HepG2 (cell line): ENCODE results near the gene OST4. TPM values are rescaled to one million over a fixed set of nuclear protein-coding genes. Genes with fewer than 3 reads are reported as not detected.

Experiments
- ELF4 ChIP-seq: sonication (generic); formaldehyde crosslinking; IDR thresholded peaks from 2 replicates; pipeline ENCODE4 v1.5.0; 2020; ENCODE audit warnings: missing genetic modification reagents, mild to moderate bottlenecking, moderate library complexity, borderline replicate concordance
- GZF1 ChIP-seq: sonication (generic); formaldehyde crosslinking; IDR thresholded peaks from 2 replicates; pipeline ENCODE4 v1.5.1; 2020; ENCODE audit warnings: mild to moderate bottlenecking, missing genetic modification reagents
- HNF4G ChIP-seq, 2 experiments: sonication (generic) in 1 of 2; formaldehyde crosslinking in 1 of 2; IDR thresholded peaks; 2 replicates each; pipeline versions ENCODE4 v1.4.0 to v1.6.1; 2011 to 2020; ENCODE audit warnings: borderline replicate concordance in 2 of 2, low read depth in 2 of 2, mild to moderate bottlenecking in 2 of 2, low read length in 1 of 2, missing genetic modification reagents in 1 of 2, moderate library complexity in 1 of 2
- HOXD1 ChIP-seq: sonication (generic); formaldehyde crosslinking; IDR thresholded peaks from 2 replicates; pipeline ENCODE4 v1.5.0; 2020; ENCODE audit warnings: missing genetic modification reagents
- MYC ChIP-seq: sonication (generic); formaldehyde crosslinking; IDR thresholded peaks from 2 replicates; pipeline ENCODE4 v1.9.0; 2021; ENCODE audit warnings: missing genetic modification reagents, borderline replicate concordance
- NCOA1 ChIP-seq: sonication (generic); formaldehyde crosslinking; IDR thresholded peaks from 2 replicates; pipeline ENCODE4 v1.9.0; 2021; ENCODE audit warnings: missing genetic modification reagents
- NR3C1 ChIP-seq: sonication (generic); formaldehyde crosslinking; IDR thresholded peaks from 2 replicates; pipeline ENCODE4 v1.4.0; 2020; ENCODE audit warnings: missing genetic modification reagents
- SOX5 ChIP-seq: IDR thresholded peaks from 2 replicates; pipeline ENCODE4 v1.6.1; 2016; ENCODE audit warnings: borderline replicate concordance
- TEAD3 ChIP-seq: optimal IDR thresholded peaks from 2 replicates; pipeline ENCODE3; 2016; ENCODE audit warnings: borderline replicate concordance
- ZNF547 ChIP-seq: sonication (generic); formaldehyde crosslinking; IDR thresholded peaks from 2 replicates; pipeline ENCODE4 v1.5.1; 2020; ENCODE audit warnings: mild to moderate bottlenecking, missing genetic modification reagents
- ZNF577 ChIP-seq: sonication (generic); formaldehyde crosslinking; IDR thresholded peaks from 2 replicates; pipeline ENCODE4 v1.4.0; 2020; ENCODE audit warnings: mild to moderate bottlenecking, low read depth, missing genetic modification reagents, borderline replicate concordance
- ZNF614 ChIP-seq: IDR thresholded peaks from 2 replicates; pipeline ENCODE4 v1.6.1; 2018; ENCODE audit warnings: missing biosample characterization, missing genetic modification reagents, inconsistent platforms, borderline replicate concordance
- ZNF773 ChIP-seq: sonication (generic); formaldehyde crosslinking; IDR thresholded peaks from 2 replicates; pipeline ENCODE4 v1.4.0; 2020; ENCODE audit warnings: missing genetic modification reagents, borderline replicate concordance
- polyA plus RNA-seq, 8 experiments: library from polyadenylated mRNA; depleted of rRNA in 3 of 8; stranded (reverse) in 7 of 8; unstranded in 1 of 8; fragments of >200 nt; fragmentation: Illumina TruSeq in 4 of 8; extraction: Trizol in 4 of 8; gene quantifications; 2 replicates each; pipeline versions ENCODE4 v1.2.1 to v1.2.3, GENCODE V29; 2011 to 2016; ENCODE audit warnings: low read depth in 4 of 8, missing spikeins in 1 of 8, mixed read lengths in 1 of 8; ENCODE audit not compliant: insufficient read depth in 1 of 8
- total RNA-seq, 5 experiments: library from RNA; depleted of rRNA; stranded (reverse); fragments of >200 nt; fragmentation: Illumina TruSeq; extraction: Trizol; gene quantifications; 2 replicates each; pipeline ENCODE4 v1.2.3, GENCODE V29; 2016; ENCODE audit warnings: low read depth in 1 of 5
- TF ChIP-seq, protein P1 (sequence below): sonication (generic); formaldehyde crosslinking; IDR thresholded peaks from 2 replicates; pipeline ENCODE4 v1.4.0; 2020; ENCODE audit warnings: missing genetic modification reagents
- TF ChIP-seq, protein P2 (sequence below): IDR thresholded peaks from 2 replicates; pipeline ENCODE4 v1.6.1; 2016; ENCODE audit warnings: mild to moderate bottlenecking, missing biosample characterization, missing genetic modification reagents
- TF ChIP-seq, protein P3 (sequence below): sonication (generic); formaldehyde crosslinking; IDR thresholded peaks from 2 replicates; pipeline ENCODE4 v1.9.0; 2022; ENCODE audit warnings: missing genetic modification reagents, mild to moderate bottlenecking, borderline replicate concordance
- TF ChIP-seq, protein P4 (sequence below): sonication (generic); formaldehyde crosslinking; IDR thresholded peaks from 2 replicates; pipeline ENCODE4 v1.5.0; 2020; ENCODE audit warnings: missing genetic modification reagents, mild to moderate bottlenecking, borderline replicate concordance

The OST4 gene
- total and polyA plus RNA-seq, 2 of the 13 experiments (the other 11 are each of a cell fraction or from before 2014, with no cell fraction given) = 498 to 584 TPM

DNA sequence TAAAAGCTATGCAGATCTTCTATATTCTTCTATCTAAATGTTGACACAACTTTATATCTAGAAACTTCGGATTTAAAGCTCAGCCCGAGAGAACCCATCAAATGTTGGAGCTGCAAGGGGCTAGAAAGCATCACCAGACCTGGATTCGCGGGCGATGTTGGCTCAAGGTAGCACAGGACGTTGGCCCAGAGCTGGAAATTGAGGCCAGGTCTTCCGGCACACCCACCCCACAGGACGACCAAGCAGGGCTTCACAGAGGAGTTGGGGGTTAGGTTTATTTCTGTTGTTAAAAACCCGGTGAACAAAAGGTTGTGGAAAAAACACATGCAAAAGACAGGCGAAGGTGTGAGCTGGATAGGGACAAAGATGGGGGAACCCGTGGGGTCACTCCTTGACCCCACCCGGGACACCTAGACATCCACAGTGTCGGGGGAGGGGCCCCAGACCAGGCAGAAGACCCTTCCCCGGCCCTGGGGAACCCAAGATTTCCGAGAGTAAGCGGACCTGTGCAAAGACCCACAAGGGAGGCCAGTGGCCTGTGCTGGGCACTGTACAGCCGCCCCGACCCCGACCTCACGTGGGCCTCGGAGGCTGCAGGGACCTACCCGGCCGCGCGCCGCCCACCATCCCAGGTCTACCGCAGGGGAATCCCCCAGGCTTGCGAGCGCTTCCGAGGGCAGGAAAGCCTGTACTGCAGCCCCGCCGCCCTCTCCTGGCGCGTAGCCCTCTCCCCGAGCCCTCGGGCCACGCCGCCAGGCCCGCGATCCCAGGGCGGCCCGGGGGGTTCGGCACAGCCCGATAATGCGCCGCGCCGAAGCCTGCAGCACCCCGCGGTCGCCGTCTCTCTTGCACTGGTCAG is 21.8 kb downstream of the OST4 start (continued):
- peak; percentile 82; the same call in 1 of the 2 replicates for TF ChIP-seq ZNF773 (CRISPR knock-in tag)
- TF ChIP-seq, protein P1, sequence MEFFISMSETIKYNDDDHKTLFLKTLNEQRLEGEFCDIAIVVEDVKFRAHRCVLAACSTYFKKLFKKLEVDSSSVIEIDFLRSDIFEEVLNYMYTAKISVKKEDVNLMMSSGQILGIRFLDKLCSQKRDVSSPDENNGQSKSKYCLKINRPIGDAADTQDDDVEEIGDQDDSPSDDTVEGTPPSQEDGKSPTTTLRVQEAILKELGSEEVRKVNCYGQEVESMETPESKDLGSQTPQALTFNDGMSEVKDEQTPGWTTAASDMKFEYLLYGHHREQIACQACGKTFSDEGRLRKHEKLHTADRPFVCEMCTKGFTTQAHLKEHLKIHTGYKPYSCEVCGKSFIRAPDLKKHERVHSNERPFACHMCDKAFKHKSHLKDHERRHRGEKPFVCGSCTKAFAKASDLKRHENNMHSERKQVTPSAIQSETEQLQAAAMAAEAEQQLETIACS (CRISPR knock-in tag) = peak; percentile 20; the same call in 1 of the 2 replicates
- peak; percentile 80; the same call in 1 of the 2 replicates for TF ChIP-seq MYC
- TF ChIP-seq HNF4G (IDR thresholded peaks at IDR 0.05; ENCODE audit: borderline replicate concordance, low read depth, low read length) = no peak
- peak; percentile 47; the same call in 1 of the 2 replicates for TF ChIP-seq HNF4G (CRISPR knock-in tag; IDR thresholded peaks at IDR 0.05; ENCODE audit: borderline replicate concordance, low read depth)
- TF ChIP-seq TEAD3 = peak; percentile 42
- 0 out of 2 replicates have a peak, but pooled peaks have one; percentile 14 for TF ChIP-seq ZNF614 (CRISPR knock-in tag)
- TF ChIP-seq, protein P2, sequence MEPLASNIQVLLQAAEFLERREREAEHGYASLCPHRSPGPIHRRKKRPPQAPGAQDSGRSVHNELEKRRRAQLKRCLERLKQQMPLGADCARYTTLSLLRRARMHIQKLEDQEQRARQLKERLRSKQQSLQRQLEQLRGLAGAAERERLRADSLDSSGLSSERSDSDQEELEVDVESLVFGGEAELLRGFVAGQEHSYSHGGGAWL = no peak
- no peak for TF ChIP-seq ELF4 (CRISPR knock-in tag)
- no peak for TF ChIP-seq SOX5 (CRISPR knock-in tag)
- TF ChIP-seq ZNF547 (CRISPR knock-in tag) = peak; percentile 95; the same call in 1 of the 2 replicates
- TF ChIP-seq, protein P3, sequence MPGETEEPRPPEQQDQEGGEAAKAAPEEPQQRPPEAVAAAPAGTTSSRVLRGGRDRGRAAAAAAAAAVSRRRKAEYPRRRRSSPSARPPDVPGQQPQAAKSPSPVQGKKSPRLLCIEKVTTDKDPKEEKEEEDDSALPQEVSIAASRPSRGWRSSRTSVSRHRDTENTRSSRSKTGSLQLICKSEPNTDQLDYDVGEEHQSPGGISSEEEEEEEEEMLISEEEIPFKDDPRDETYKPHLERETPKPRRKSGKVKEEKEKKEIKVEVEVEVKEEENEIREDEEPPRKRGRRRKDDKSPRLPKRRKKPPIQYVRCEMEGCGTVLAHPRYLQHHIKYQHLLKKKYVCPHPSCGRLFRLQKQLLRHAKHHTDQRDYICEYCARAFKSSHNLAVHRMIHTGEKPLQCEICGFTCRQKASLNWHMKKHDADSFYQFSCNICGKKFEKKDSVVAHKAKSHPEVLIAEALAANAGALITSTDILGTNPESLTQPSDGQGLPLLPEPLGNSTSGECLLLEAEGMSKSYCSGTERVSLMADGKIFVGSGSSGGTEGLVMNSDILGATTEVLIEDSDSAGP (CRISPR knock-in tag) = peak; percentile 88
- TF ChIP-seq HOXD1 (CRISPR knock-in tag) = peak; percentile 60; the same call in 1 of the 2 replicates
- TF ChIP-seq NR3C1 = no peak
- TF ChIP-seq ZNF577 (CRISPR knock-in tag) = peak; percentile 24; the same call in 1 of the 2 replicates
- TF ChIP-seq NCOA1 = no peak; the same call in 1 of the 2 replicates
- TF ChIP-seq, protein P4, sequence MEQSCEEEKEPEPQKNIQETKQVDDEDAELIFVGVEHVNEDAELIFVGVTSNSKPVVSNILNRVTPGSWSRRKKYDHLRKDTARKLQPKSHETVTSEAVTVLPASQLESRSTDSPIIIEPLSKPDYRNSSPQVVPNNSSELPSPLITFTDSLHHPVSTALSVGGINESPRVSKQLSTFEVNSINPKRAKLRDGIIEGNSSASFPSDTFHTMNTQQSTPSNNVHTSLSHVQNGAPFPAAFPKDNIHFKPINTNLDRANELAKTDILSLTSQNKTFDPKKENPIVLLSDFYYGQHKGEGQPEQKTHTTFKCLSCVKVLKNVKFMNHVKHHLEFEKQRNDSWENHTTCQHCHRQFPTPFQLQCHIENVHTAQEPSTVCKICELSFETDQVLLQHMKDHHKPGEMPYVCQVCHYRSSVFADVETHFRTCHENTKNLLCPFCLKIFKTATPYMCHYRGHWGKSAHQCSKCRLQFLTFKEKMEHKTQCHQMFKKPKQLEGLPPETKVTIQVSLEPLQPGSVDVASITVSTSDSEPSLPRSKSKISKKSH (CRISPR knock-in tag) = peak; percentile 28
- TF ChIP-seq GZF1 (CRISPR knock-in tag) = peak; percentile 82; the same call in 1 of the 2 replicates
